Astrocyte (in vitro differentiated cells and primary cell): ENCODE measurements around the gene PRELID3B. TPM values are rescaled to one million over a fixed set of nuclear protein-coding genes. Genes with fewer than 3 reads are reported as not detected.
A peak's percentile ranks its signal among the peaks of the same experiment; 100 is the strongest.

Experiments used
- DNase-seq: peaks from one replicate; pipeline ENCODE4 v3.0.0-alpha.2; 2010; ENCODE audit warnings: low read depth
- FAIRE-seq: peaks from 2 replicates; lab custom pipeline; 2011; peaks lifted over from hg19 to GRCh38; lab: Jason Lieb, UNC
- H2AFZ ChIP-seq: 2 replicates; pipeline ENCODE4 v1.6.0; 2012; ENCODE audit warnings: low read depth, low read length, inconsistent platforms
- H3K27ac ChIP-seq: 2 replicates; pipeline ENCODE4 v1.5.1; 2011; ENCODE audit warnings: low read depth, low read length, inconsistent platforms
- H3K27me3 ChIP-seq: 2 replicates; pipeline ENCODE4 v1.6.0; 2011; ENCODE audit warnings: low read length, inconsistent platforms; ENCODE audit not compliant: insufficient read depth
- H3K36me3 ChIP-seq: 2 replicates; pipeline ENCODE4 v1.5.1; 2011; ENCODE audit warnings: low read length, inconsistent platforms; ENCODE audit not compliant: insufficient read depth
- H3K4me1 ChIP-seq: 2 replicates; pipeline ENCODE4 v1.5.1; 2011; ENCODE audit warnings: low read length, inconsistent platforms; ENCODE audit not compliant: insufficient read depth
- H3K4me2 ChIP-seq: 2 replicates; pipeline ENCODE4 v1.6.0; 2012; ENCODE audit warnings: low read length, inconsistent platforms
- H3K4me3 ChIP-seq: 2 replicates; pipeline ENCODE4 v1.5.1; 2011; ENCODE audit warnings: low read depth, mild to moderate bottlenecking, low read length, inconsistent platforms; ENCODE audit not compliant: insufficient read depth
- H3K79me2 ChIP-seq: 2 replicates; pipeline ENCODE4 v1.6.0; 2012; ENCODE audit warnings: mild to moderate bottlenecking, low read length, inconsistent platforms; ENCODE audit not compliant: insufficient read depth
- H3K9ac ChIP-seq: 2 replicates; pipeline ENCODE4 v1.6.0; 2012; ENCODE audit warnings: mild to moderate bottlenecking, low read length, inconsistent platforms
- H3K9me3 ChIP-seq: 2 replicates; pipeline ENCODE4 v1.5.1; 2012; ENCODE audit warnings: low read depth, mild to moderate bottlenecking, low read length, inconsistent platforms; ENCODE audit not compliant: insufficient read depth
- H4K20me1 ChIP-seq: 2 replicates; pipeline ENCODE4 v1.6.0; 2012; ENCODE audit warnings: low read length, inconsistent platforms; ENCODE audit not compliant: insufficient read depth
- H3K27ac Mint-ChIP-seq: one replicate; pipeline ENCODE4 v1.8.0; 2021; ENCODE audit warnings: mild to moderate bottlenecking, mixed read lengths; ENCODE audit not compliant: unreplicated experiment
- H3K27me3 Mint-ChIP-seq: one replicate; pipeline ENCODE4 v1.8.0; 2021; ENCODE audit warnings: low read depth, mixed read lengths; ENCODE audit not compliant: unreplicated experiment
- H3K36me3 Mint-ChIP-seq: one replicate; pipeline ENCODE4 v1.8.0; 2021; ENCODE audit warnings: low read depth, mixed read lengths; ENCODE audit not compliant: unreplicated experiment
- H3K4me1 Mint-ChIP-seq: one replicate; pipeline ENCODE4 v1.8.0; 2021; ENCODE audit warnings: low read depth, mixed read lengths; ENCODE audit not compliant: unreplicated experiment
- H3K4me3 Mint-ChIP-seq: one replicate; pipeline ENCODE4 v1.8.0; 2021; ENCODE audit warnings: mild to moderate bottlenecking, moderate library complexity, mixed read lengths; ENCODE audit not compliant: unreplicated experiment
- H3K9me3 Mint-ChIP-seq: one replicate; pipeline ENCODE4 v1.8.0; 2021; ENCODE audit warnings: mild to moderate bottlenecking, mixed read lengths; ENCODE audit not compliant: unreplicated experiment
- CTCF ChIP-seq: IDR thresholded peaks from 2 replicates; pipeline ENCODE4 v1.5.1; 2011; ENCODE audit warnings: low read depth, mild to moderate bottlenecking, inconsistent platforms, low read length, moderate library complexity; ENCODE audit not compliant: insufficient read depth
- EZH2 ChIP-seq: IDR thresholded peaks from 2 replicates; pipeline ENCODE4 v1.6.1; 2012; ENCODE audit warnings: mild to moderate bottlenecking, low read length, inconsistent platforms; ENCODE audit not compliant: insufficient read depth
- total RNA-seq: library from RNA; stranded (reverse); gene quantifications from 2 replicates; pipeline ENCODE4 v1.2.1, GENCODE V29; 2021

PRELID3B gene
- total RNA-seq, 1 donor from 2014 or later, result 68.8 TPM

GRCh38 chr20:59074456-59074855, 31.9 kb upstream of the PRELID3B start:
- Histone ChIP-seq H4K20me1 (no peaks in the 10 kb centered on the region), H3K9me3 (no peaks in the 10 kb centered on the region), H2AFZ (no peak overlapping the region), H3K79me2 (no peaks in the 10 kb centered on the region), H3K9ac (no peak overlapping the region), H3K4me2 (no peak overlapping the region), H3K4me1 (no peaks in the 10 kb centered on the region), H3K27ac (no peak overlapping the region), H3K36me3 (no peaks in the 10 kb centered on the region), H3K27me3 (peaks cover 28% of the 10 kb centered on the region), H3K4me3 (no peak overlapping the region)
- H3K9me3 Mint-ChIP-seq, result peaks cover 3% of the 10 kb centered on the region
- H3K4me3 Mint-ChIP-seq, result no peak overlapping the region
- H3K4me1 Mint-ChIP-seq, result peaks cover 2% of the 10 kb centered on the region
- peaks cover 44% of the 10 kb centered on the region for H3K27me3 Mint-ChIP-seq
- FAIRE-seq, result no peak
- DNase-seq, result peak; percentile 75
- TF ChIP-seq EZH2, result no peak
- TF ChIP-seq CTCF, result no peak
- no peaks in the 10 kb centered on the region for H3K36me3 Mint-ChIP-seq
- H3K27ac Mint-ChIP-seq, result no peak overlapping the region

GRCh38 chr20:59073582-59073981, 31.0 kb upstream of the PRELID3B start:
- Histone ChIP-seq H3K9me3 (no peaks in the 10 kb centered on the region), H2AFZ (no peak overlapping the region), H3K27ac (no peak overlapping the region), H3K4me3 (no peak overlapping the region), H3K79me2 (no peaks in the 10 kb centered on the region), H3K36me3 (no peaks in the 10 kb centered on the region), H3K27me3 (peaks cover 30% of the 10 kb centered on the region), H3K4me2 (no peak overlapping the region), H3K9ac (no peak overlapping the region), H3K4me1 (no peaks in the 10 kb centered on the region), H4K20me1 (no peaks in the 10 kb centered on the region)
- H3K9me3 Mint-ChIP-seq, result peaks cover 3% of the 10 kb centered on the region
- no peak overlapping the region for H3K27ac Mint-ChIP-seq
- no peaks in the 10 kb centered on the region for H3K36me3 Mint-ChIP-seq
- peaks cover 44% of the 10 kb centered on the region for H3K27me3 Mint-ChIP-seq
- no peak overlapping the region for H3K4me3 Mint-ChIP-seq
- no peak for TF ChIP-seq EZH2
- no peak for TF ChIP-seq CTCF
- peaks cover 2% of the 10 kb centered on the region for H3K4me1 Mint-ChIP-seq
- DNase-seq (no peak), FAIRE-seq (no peak)

GRCh38 chr20:59071216-59071615, 28.6 kb upstream of the PRELID3B start:
- Histone ChIP-seq H3K9me3 (no peaks in the 10 kb centered on the region), H3K27ac (no peak overlapping the region), H3K36me3 (no peaks in the 10 kb centered on the region), H3K79me2 (no peaks in the 10 kb centered on the region), H4K20me1 (no peaks in the 10 kb centered on the region), H3K4me2 (no peak overlapping the region), H3K9ac (no peak overlapping the region), H3K4me3 (no peak overlapping the region), H3K4me1 (no peaks in the 10 kb centered on the region), H3K27me3 (peaks cover 26% of the 10 kb centered on the region), H2AFZ (no peak overlapping the region)
- Mint-ChIP-seq H3K4me3 (no peak overlapping the region), H3K4me1 (peaks cover 2% of the 10 kb centered on the region), H3K9me3 (peaks cover 3% of the 10 kb centered on the region), H3K27ac (no peak overlapping the region), H3K27me3 (peaks cover 36% of the 10 kb centered on the region), H3K36me3 (no peaks in the 10 kb centered on the region)
- no peak for TF ChIP-seq EZH2
- TF ChIP-seq CTCF, result no peak
- FAIRE-seq, result no peak
- no peak for DNase-seq
